H9 (cell line): ENCODE measurements around the gene TH. TPM values are rescaled to one million over a fixed set of nuclear protein-coding genes. Genes with fewer than 3 reads are reported as not detected.

Source experiments
- DNase-seq: peaks from one replicate; pipeline ENCODE4 v3.0.0-alpha.2; 2017
- H2AFZ ChIP-seq: one replicate; pipeline ENCODE4 v1.6.1; 2013; ENCODE audit warnings: mild to moderate bottlenecking, low read length, control low read depth, moderate library complexity
- H2AK5ac ChIP-seq: 2 replicates; pipeline ENCODE4 v1.6.1; 2013; ENCODE audit warnings: low read length, control low read depth, mixed read lengths; ENCODE audit not compliant: insufficient read length
- H2BK120ac ChIP-seq: one replicate; pipeline ENCODE4 v1.6.1; 2013; ENCODE audit warnings: low read depth, mild to moderate bottlenecking, low read length, control low read depth, inconsistent platforms; ENCODE audit not compliant: poor library complexity, severe bottlenecking
- H2BK12ac ChIP-seq: 2 replicates; pipeline ENCODE4 v1.6.1; 2013; ENCODE audit warnings: low read length, control low read depth, mixed read lengths, low read depth; ENCODE audit not compliant: insufficient read length
- H2BK15ac ChIP-seq: 2 replicates; pipeline ENCODE4 v1.6.1; 2013; ENCODE audit warnings: low read depth, low read length, control low read depth
- H2BK20ac ChIP-seq: one replicate; pipeline ENCODE4 v1.6.1; 2013; ENCODE audit warnings: low read depth, mild to moderate bottlenecking, low read length, control low read depth, inconsistent platforms; ENCODE audit not compliant: poor library complexity, severe bottlenecking
- H2BK5ac ChIP-seq: 2 replicates; pipeline ENCODE4 v1.6.1; 2013; ENCODE audit warnings: low read length, control low read depth, mixed read lengths; ENCODE audit not compliant: insufficient read length
- H3K14ac ChIP-seq: 2 replicates; pipeline ENCODE4 v1.6.1; 2013; ENCODE audit warnings: low read length, control low read depth; ENCODE audit not compliant: insufficient read depth
- H3K18ac ChIP-seq: 2 replicates; pipeline ENCODE4 v1.6.1; 2013; ENCODE audit warnings: low read depth, mild to moderate bottlenecking, mixed read lengths, low read length, control low read depth; ENCODE audit not compliant: insufficient read length
- H3K23ac ChIP-seq: 2 replicates; pipeline ENCODE4 v1.6.1; 2013; ENCODE audit warnings: low read length, control low read depth, mixed read lengths, low read depth; ENCODE audit not compliant: insufficient read length
- H3K23me2 ChIP-seq: 2 replicates; pipeline ENCODE4 v1.6.1; 2013; ENCODE audit warnings: low read depth, mild to moderate bottlenecking, mixed read lengths, low read length, control low read depth; ENCODE audit not compliant: insufficient read length, poor library complexity, severe bottlenecking
- H3K27ac ChIP-seq: 2 replicates; pipeline ENCODE4 v1.5.1; 2013; ENCODE audit warnings: low read length, control low read depth, mixed read lengths, low read depth; ENCODE audit not compliant: insufficient read length
- H3K27me3 ChIP-seq: 2 replicates; pipeline ENCODE4 v1.6.1; 2013; ENCODE audit warnings: low read length, control low read depth, inconsistent platforms; ENCODE audit not compliant: insufficient read depth
- H3K4ac ChIP-seq: 2 replicates; pipeline ENCODE4 v1.6.1; 2013; ENCODE audit warnings: low read depth, mild to moderate bottlenecking, control low read depth, inconsistent platforms, low read length, moderate library complexity
- H3K4me1 ChIP-seq: 2 replicates; pipeline ENCODE4 v1.6.1; 2013; ENCODE audit warnings: low read length, control low read depth, inconsistent platforms; ENCODE audit not compliant: insufficient read depth
- H3K4me2 ChIP-seq: 2 replicates; pipeline ENCODE4 v1.6.1; 2013; ENCODE audit warnings: low read length, control low read depth, mixed read lengths; ENCODE audit not compliant: insufficient read length, insufficient read depth
- H3K56ac ChIP-seq: 2 replicates; pipeline ENCODE4 v1.6.1; 2013; ENCODE audit warnings: low read depth, mild to moderate bottlenecking, mixed read lengths, low read length, control low read depth; ENCODE audit not compliant: insufficient read length
- H3K79me1 ChIP-seq: 2 replicates; pipeline ENCODE4 v1.6.1; 2013; ENCODE audit warnings: low read depth, mild to moderate bottlenecking, moderate library complexity, low read length, control low read depth, inconsistent platforms; ENCODE audit not compliant: insufficient read depth, poor library complexity, severe bottlenecking
- H3K79me2 ChIP-seq: 2 replicates; pipeline ENCODE4 v1.6.1; 2013; ENCODE audit warnings: low read length, control low read depth, inconsistent platforms; ENCODE audit not compliant: insufficient read depth
- H3K9ac ChIP-seq: 2 replicates; pipeline ENCODE4 v1.6.1; 2013; ENCODE audit warnings: low read length, control low read depth, mixed read lengths; ENCODE audit not compliant: insufficient read length; ENCODE audit errors: extremely low read depth
- H3K9me3 ChIP-seq: one replicate; pipeline ENCODE4 v1.6.1; 2013; ENCODE audit warnings: low read depth, low read length, inconsistent platforms; ENCODE audit not compliant: control insufficient read depth
- H3T11ph ChIP-seq: one replicate; pipeline ENCODE4 v1.6.1; 2013; ENCODE audit warnings: mild to moderate bottlenecking, low read length, control low read depth, inconsistent platforms
- H4K20me1 ChIP-seq: one replicate; pipeline ENCODE4 v1.6.1; 2013; ENCODE audit not compliant: control insufficient read depth, insufficient read length, insufficient read depth
- H4K5ac ChIP-seq: 2 replicates; pipeline ENCODE4 v1.6.1; 2013; ENCODE audit warnings: low read depth, mild to moderate bottlenecking, mixed read lengths, low read length, control low read depth; ENCODE audit not compliant: insufficient read length
- H4K8ac ChIP-seq: replicated peaks from 2 replicates; pipeline ENCODE4 v1.6.1; 2013; ENCODE audit warnings: low read length, control low read depth, mixed read lengths, low read depth; ENCODE audit not compliant: insufficient read length
- H4K91ac ChIP-seq: 2 replicates; pipeline ENCODE4 v1.6.1; 2013; ENCODE audit warnings: low read depth, mild to moderate bottlenecking, moderate library complexity, mixed read lengths, low read length, control low read depth; ENCODE audit not compliant: insufficient read length
- H3K27ac Mint-ChIP-seq, 3 experiments: 2 replicates in 2 of 3; 3 replicates in 1 of 3; pipeline ENCODE4 v1.8.0; 2020 to 2021; ENCODE audit warnings: mixed read lengths in 3 of 3, mild to moderate bottlenecking in 1 of 3, moderate library complexity in 1 of 3
- H3K27me3 Mint-ChIP-seq: 2 replicates; pipeline ENCODE4 v1.8.0; 2021; ENCODE audit warnings: low read depth, mild to moderate bottlenecking, moderate library complexity, mixed read lengths
- H3K36me3 Mint-ChIP-seq, 3 experiments: 2 replicates in 2 of 3; 3 replicates in 1 of 3; pipeline ENCODE4 v1.8.0; 2020 to 2021; ENCODE audit warnings: low read depth in 3 of 3, mixed read lengths in 3 of 3; ENCODE audit not compliant: insufficient read depth in 1 of 3
- H3K4me1 Mint-ChIP-seq, 2 experiments: 2 replicates each; pipeline ENCODE4 v1.8.0; 2020; ENCODE audit warnings: mixed read lengths in 2 of 2
- H3K4me3 Mint-ChIP-seq, 2 experiments: 2 replicates in 1 of 2; 3 replicates in 1 of 2; pipeline ENCODE4 v1.8.0; 2020 to 2021; ENCODE audit warnings: mild to moderate bottlenecking in 2 of 2, mixed read lengths in 2 of 2, moderate library complexity in 1 of 2
- H3K9me3 Mint-ChIP-seq, 2 experiments: 2 replicates in 1 of 2; 3 replicates in 1 of 2; pipeline ENCODE4 v1.8.0; 2020; ENCODE audit warnings: mild to moderate bottlenecking in 2 of 2, mixed read lengths in 2 of 2, moderate library complexity in 1 of 2
- CTCF ChIP-seq: fragments of 200-600 bp; sonication (generic); conservative IDR thresholded peaks from 3 replicates; pipeline ENCODE4 v1.8.0; 2021; ENCODE audit warnings: antibody characterized with exemption, mild to moderate bottlenecking
- WGBS: extraction: QIAGEN DNeasy Blood & Tissue Kit; methylation state at CpG from one replicate; pipeline ENCODE4 v1.1.7; 2013; ENCODE audit warnings: missing lambda C conversion rate, low lambda C conversion rate, mixed read lengths; ENCODE audit not compliant: insufficient read length; ENCODE audit errors: extremely low coverage; 5-methylcytosine and 5-hydroxymethylcytosine counted together
- total RNA-seq: library from RNA; stranded (reverse); gene quantifications from 2 replicates; pipeline ENCODE4 v1.2.1, GENCODE V29; 2021

TH gene
- total RNA-seq, 1 experiment from 2014 or later = not detected

- Histone ChIP-seq H4K8ac (no peak overlapping the region), H3K4ac (no peak overlapping the region), H2BK15ac (no peak overlapping the region), H3K79me1 (no peaks in the 10 kb centered on the region), H3K79me2 (no peaks in the 10 kb centered on the region), H3K14ac (no peak overlapping the region; the same call in 1 of the 2 replicates), H4K20me1 (no peaks in the 10 kb centered on the region), H3K9ac (no peak overlapping the region), H2BK5ac (no peak overlapping the region), H3K18ac (no peak overlapping the region), H3K9me3 (no peaks in the 10 kb centered on the region), H2AK5ac (no peak overlapping the region), H2AFZ (no peak overlapping the region), H3K23me2 (peaks cover 14% of the 10 kb centered on the region), H3K23ac (no peak overlapping the region), H3K4me2 (no peak overlapping the region), H3T11ph (no peak overlapping the region), H2BK20ac (no peak overlapping the region), H2BK12ac (no peak overlapping the region), H2BK120ac (no peak overlapping the region), H3K27me3 (peaks cover 16% of the 10 kb centered on the region; the same call in 1 of the 2 replicates), H3K56ac (no peak overlapping the region), H3K4me1 (no peaks in the 10 kb centered on the region), H3K27ac (no peak overlapping the region), H4K91ac (no peak overlapping the region), H4K5ac (no peak overlapping the region)
- H3K9me3 Mint-ChIP-seq = peaks cover 4 to 9% of the 10 kb centered on the region in 2 experiments; a peak in 2 of 5 replicates
- no peak overlapping the region for H3K4me3 Mint-ChIP-seq
- peak overlapping the region in 1 of 3 experiments; percentile 87; a peak in 1 of 7 replicates for H3K27ac Mint-ChIP-seq
- H3K4me1 Mint-ChIP-seq = peaks cover 9 to 37% of the 10 kb centered on the region in 2 experiments
- no peak for DNase-seq
- TF ChIP-seq CTCF = no peak
- peaks cover 0 to 3% (median 3%) of the 10 kb centered on the region in 3 experiments; a peak in 2 of 7 replicates for H3K36me3 Mint-ChIP-seq
- H3K27me3 Mint-ChIP-seq = peaks cover 84% of the 10 kb centered on the region
- WGBS = no CpG with 5 or more reads among the region's 33 CpGs
Observed at GRCh38 chr11:2133241-2134021, 38.2 kb downstream of the TH start.
